ENCODE measurements around the gene TERT. TPM values are rescaled to one million over a fixed set of nuclear protein-coding genes. Genes with fewer than 3 reads are reported as not detected.

TERT gene
- total RNA-seq, 1 donor from 2014 or later: 0.20 TPM

DNA sequence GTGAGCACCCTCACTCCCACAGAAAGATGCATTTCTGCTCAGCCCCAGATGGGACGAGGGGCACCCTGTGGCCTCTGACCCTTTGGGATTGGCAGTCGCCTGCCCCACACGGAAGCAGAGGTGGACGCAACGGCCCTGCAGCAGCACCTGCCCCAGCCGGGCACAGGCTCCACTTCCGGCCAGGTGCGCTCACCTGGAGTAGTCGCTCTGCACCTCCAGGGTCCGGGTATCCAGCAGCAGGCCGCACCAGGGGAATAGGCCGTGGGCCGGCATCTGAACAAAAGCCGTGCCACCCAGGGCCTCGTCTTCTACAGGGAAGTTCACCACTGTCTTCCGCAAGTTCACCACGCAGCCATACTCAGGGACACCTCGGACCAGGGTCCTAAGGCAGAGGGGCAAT, 30.7 kb downstream of the TERT start:
- H3K27ac Mint-ChIP-seq: no peak overlapping the region
- no peak for DNase-seq (ENCODE audit: low spot score in 2 of 2, unreplicated experiment in 2 of 2)
- H3K36me3 Mint-ChIP-seq: no peaks in the 10 kb centered on the region
- H3K27me3 Mint-ChIP-seq (ENCODE audit: low read depth): peaks cover 17% of the 10 kb centered on the region
- no peaks in the 10 kb centered on the region for H3K4me1 Mint-ChIP-seq
- TF ChIP-seq CTCF (IDR thresholded peaks at IDR 0.05; ENCODE audit: unreplicated experiment): no peak
- no peak overlapping the region for H3K4me3 Mint-ChIP-seq
- H3K9me3 Mint-ChIP-seq: no peaks in the 10 kb centered on the region

DNA sequence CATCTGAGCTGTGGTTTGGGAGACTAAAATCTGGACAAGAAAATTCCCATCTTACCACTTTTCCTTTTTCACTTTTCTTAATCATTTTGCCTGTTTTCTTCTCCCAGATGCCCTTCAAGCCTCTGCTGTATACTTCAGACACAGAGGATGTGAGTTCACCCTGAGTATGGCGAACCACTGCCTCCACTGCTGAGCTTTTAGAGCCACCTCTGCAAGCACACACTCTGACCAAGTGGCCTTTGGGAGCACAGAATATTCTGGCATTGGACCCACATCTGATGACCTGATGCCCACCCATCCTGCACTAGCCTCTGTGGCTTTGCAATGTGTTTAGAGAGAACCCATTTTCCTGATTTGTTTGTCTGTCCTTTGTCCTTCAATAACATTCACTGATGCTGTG, 32.5 kb downstream of the TERT start:
- H3K4me3 Mint-ChIP-seq: no peak overlapping the region
- peaks cover 24% of the 10 kb centered on the region for H3K27me3 Mint-ChIP-seq (ENCODE audit: low read depth)
- no peaks in the 10 kb centered on the region for H3K36me3 Mint-ChIP-seq
- no peak for TF ChIP-seq CTCF (IDR thresholded peaks at IDR 0.05; ENCODE audit: unreplicated experiment)
- no peaks in the 10 kb centered on the region for H3K9me3 Mint-ChIP-seq
- DNase-seq (ENCODE audit: low spot score in 2 of 2, unreplicated experiment in 2 of 2): no peak
- no peaks in the 10 kb centered on the region for H3K4me1 Mint-ChIP-seq
- no peak overlapping the region for H3K27ac Mint-ChIP-seq

DNA sequence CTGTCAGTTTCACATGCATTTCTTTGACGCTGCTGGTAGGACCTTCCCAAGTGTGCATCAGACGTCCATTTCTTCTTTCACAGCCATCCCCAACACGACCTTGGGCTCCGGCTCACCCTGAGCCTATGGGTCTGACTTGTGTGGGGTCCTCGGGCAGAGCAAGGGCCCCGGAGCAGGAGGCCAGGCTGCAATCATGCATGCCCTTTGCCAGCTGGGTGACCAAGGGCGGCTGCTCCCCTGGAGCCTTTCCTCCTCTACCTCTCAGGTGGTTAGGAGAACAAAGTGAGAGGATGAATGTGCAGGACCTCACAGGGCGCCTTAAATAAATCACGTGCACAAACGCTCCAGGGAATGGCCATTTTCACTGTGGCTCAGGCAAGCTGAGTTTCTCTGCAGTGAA, 33.2 kb downstream of the TERT start:
- Mint-ChIP-seq H3K4me3 (no peak overlapping the region), H3K36me3 (no peaks in the 10 kb centered on the region), H3K9me3 (no peaks in the 10 kb centered on the region), H3K27ac (no peak overlapping the region), H3K27me3 (ENCODE audit: low read depth) (peaks cover 24% of the 10 kb centered on the region), H3K4me1 (no peaks in the 10 kb centered on the region)
- no peak for TF ChIP-seq CTCF (IDR thresholded peaks at IDR 0.05; ENCODE audit: unreplicated experiment)
- no peak for DNase-seq (ENCODE audit: low spot score in 2 of 2, unreplicated experiment in 2 of 2)

DNA sequence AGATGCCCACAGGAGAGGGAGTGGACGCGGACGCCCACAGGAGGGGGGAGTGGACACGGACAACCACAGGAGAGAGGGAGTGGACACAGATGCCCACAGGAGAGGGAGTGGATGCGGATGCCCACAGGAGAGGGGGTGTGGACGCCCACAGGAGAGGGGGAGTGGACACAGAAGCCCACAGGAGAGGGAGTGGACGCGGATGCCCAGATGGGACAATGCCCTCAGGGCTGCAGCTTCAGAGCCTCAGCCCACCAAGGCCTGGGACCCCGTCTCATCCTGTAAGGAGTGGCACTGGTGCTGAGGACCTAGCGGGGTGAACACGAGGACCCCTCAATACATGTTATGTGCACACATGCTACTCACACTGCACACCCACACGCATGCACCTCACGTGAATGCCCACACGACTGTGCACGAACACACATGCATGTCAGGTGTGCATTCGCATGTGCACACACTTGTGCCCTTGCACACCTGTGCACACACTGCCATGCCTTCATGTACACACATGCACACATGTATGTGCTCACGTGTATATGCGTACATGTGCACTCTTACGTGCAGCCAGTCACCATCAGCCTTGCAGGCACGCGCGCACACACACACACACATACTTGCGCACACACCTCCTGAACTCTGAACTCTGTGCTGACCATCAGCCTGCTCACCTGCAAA, 34.9 kb downstream of the TERT start:
- H3K9me3 Mint-ChIP-seq: no peaks in the 10 kb centered on the region
- no peaks in the 10 kb centered on the region for H3K36me3 Mint-ChIP-seq
- H3K27me3 Mint-ChIP-seq (ENCODE audit: low read depth): peaks cover 24% of the 10 kb centered on the region
- no peak overlapping the region for H3K4me3 Mint-ChIP-seq
- TF ChIP-seq CTCF (IDR thresholded peaks at IDR 0.05; ENCODE audit: unreplicated experiment): no peak
- DNase-seq (ENCODE audit: low spot score in 2 of 2, unreplicated experiment in 2 of 2): no peak
- H3K4me1 Mint-ChIP-seq: no peaks in the 10 kb centered on the region
- no peak overlapping the region for H3K27ac Mint-ChIP-seq

DNA sequence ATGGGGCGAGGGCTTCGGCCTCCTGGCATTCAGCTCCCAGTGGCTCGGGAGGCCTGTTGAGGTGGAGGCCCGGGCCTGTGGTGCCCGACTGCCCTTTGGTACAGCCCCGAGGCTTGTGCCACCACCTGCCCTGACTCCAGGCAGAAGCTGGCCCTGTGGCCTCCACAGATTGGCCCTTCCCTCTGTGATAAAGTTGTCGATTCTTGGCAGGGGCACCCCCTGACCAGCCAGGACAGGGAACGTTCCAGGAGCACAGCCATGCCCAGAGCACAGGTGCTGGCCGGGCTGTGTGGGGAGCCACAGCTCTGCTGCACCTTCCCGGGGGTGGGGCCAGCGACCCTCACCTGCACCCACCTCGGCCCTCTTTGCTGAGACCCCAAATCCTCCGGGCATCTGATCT, 37.0 kb downstream of the TERT start:
- Mint-ChIP-seq H3K27me3 (ENCODE audit: low read depth) (peaks cover 24% of the 10 kb centered on the region), H3K4me3 (no peak overlapping the region), H3K27ac (no peak overlapping the region), H3K9me3 (no peaks in the 10 kb centered on the region), H3K4me1 (no peaks in the 10 kb centered on the region), H3K36me3 (no peaks in the 10 kb centered on the region)
- no peak for TF ChIP-seq CTCF (IDR thresholded peaks at IDR 0.05; ENCODE audit: unreplicated experiment)
- no peak for DNase-seq (ENCODE audit: low spot score in 2 of 2, unreplicated experiment in 2 of 2)

DNA sequence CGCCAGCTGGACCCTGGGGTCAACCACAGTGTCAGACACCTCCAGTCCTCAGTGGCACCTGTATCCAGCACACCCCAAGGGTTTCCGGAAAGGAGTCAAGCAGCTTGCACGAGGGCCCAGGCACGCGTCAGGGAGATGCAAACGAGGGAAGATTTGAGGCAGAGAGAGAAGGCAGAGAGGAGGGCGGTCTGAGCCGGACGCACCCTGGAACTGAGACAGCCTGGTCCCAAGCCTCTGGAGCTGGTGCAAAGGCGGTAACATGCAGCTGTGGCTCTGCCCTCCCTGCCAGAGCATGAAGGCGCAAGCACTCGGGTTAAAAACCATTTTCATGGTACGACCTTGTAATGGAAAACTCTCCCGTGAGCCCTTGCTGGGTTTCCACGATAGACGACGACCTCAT, 37.5 kb downstream of the TERT start:
- H3K4me1 Mint-ChIP-seq: no peaks in the 10 kb centered on the region
- no peak for TF ChIP-seq CTCF (IDR thresholded peaks at IDR 0.05; ENCODE audit: unreplicated experiment)
- H3K4me3 Mint-ChIP-seq: no peak overlapping the region
- H3K27me3 Mint-ChIP-seq (ENCODE audit: low read depth): peaks cover 21% of the 10 kb centered on the region
- H3K9me3 Mint-ChIP-seq: no peaks in the 10 kb centered on the region
- no peak overlapping the region for H3K27ac Mint-ChIP-seq
- H3K36me3 Mint-ChIP-seq: no peaks in the 10 kb centered on the region
- no peak for DNase-seq (ENCODE audit: low spot score in 2 of 2, unreplicated experiment in 2 of 2)

All from mesothelial cell of epicardium (in vitro differentiated cells).